Left renal cortex interstitium (tissue), 4 donors: ENCODE measurements around the gene LGR5. TPM values are rescaled to one million over a fixed set of nuclear protein-coding genes. Genes with fewer than 3 reads are reported as not detected.

Source experiments
- DNase-seq, 4 donors: peaks; one replicate each; pipeline ENCODE4 v3.0.0-alpha.2; 2013; ENCODE audit warnings: low read depth in 4 of 4, low spot score in 2 of 4, missing footprints in 1 of 4
- polyA plus RNA-seq, 4 donors: library from polyadenylated mRNA; unstranded; fragments of 120-200 nt; gene quantifications; one replicate each; pipeline ENCODE4 v1.2.1, GENCODE V29; 2013; ENCODE audit not compliant: insufficient read length in 4 of 4

The LGR5 gene
- polyA plus RNA-seq, 4 donors, result 13.2 to 22.0 (median 17.9) TPM

- no peak for DNase-seq
Observed at GRCh38 chr12:71587012-71587411, 147.4 kb downstream of the LGR5 start.

- no peak for DNase-seq
Observed at GRCh38 chr12:71589478-71589881, 149.9 kb downstream of the LGR5 start.

GRCh38 chr12:71591601-71592000 is 152.0 kb downstream of the LGR5 start:
- DNase-seq, result no peak

- DNase-seq, result no peak
Observed at GRCh38 chr12:71592841-71593240, 153.2 kb downstream of the LGR5 start.

- DNase-seq, result no peak
Observed at GRCh38 chr12:71594214-71594948, 154.8 kb downstream of the LGR5 start.

GRCh38 chr12:71599210-71599609 is 159.6 kb downstream of the LGR5 start:
- no peak for DNase-seq

- DNase-seq, result no peak
Observed at GRCh38 chr12:71601546-71601945, 161.9 kb downstream of the LGR5 start.

- DNase-seq, result no peak
Observed at GRCh38 chr12:71602761-71603577, 163.4 kb downstream of the LGR5 start.

GRCh38 chr12:71605039-71605438 is 165.4 kb downstream of the LGR5 start:
- DNase-seq, result no peak

- DNase-seq, result no peak
Observed at GRCh38 chr12:71607494-71608330, 168.1 kb downstream of the LGR5 start.

- DNase-seq, result no peak
Observed at GRCh38 chr12:71610031-71610795, 170.6 kb downstream of the LGR5 start.

- no peak for DNase-seq
Observed at GRCh38 chr12:71621938-71622337, 182.3 kb downstream of the LGR5 start.

GRCh38 chr12:71625476-71625875 is 185.9 kb downstream of the LGR5 start:
- DNase-seq, result no peak

- no peak for DNase-seq
Observed at GRCh38 chr12:71626098-71626497, 186.5 kb downstream of the LGR5 start.

- DNase-seq, result no peak
Observed at GRCh38 chr12:71626768-71627167, 187.2 kb downstream of the LGR5 start.

GRCh38 chr12:71627438-71628002 is 187.9 kb downstream of the LGR5 start:
- DNase-seq, result peak in 2 of 4 donors; percentile 4 to 8
